NCI-H446 treated with DMSO at 0.1 percent for 48 hours (cell line): ENCODE data around the gene CNTN4.
"Not testable (repeated sequence)": the region's sequence is repeated elsewhere in the genome, so short reads cannot be mapped to it uniquely, and the experiment has no call there.

Experiments
- DNase-seq: peaks from one replicate; lab custom pipeline; 2025; lab: John Stamatoyannopoulos, UW

The CNTN4 gene

GRCh38 chr3:2517500-2518172 is 419.0 kb downstream of the CNTN4 start:
- DNase-seq = no peak

DNA sequence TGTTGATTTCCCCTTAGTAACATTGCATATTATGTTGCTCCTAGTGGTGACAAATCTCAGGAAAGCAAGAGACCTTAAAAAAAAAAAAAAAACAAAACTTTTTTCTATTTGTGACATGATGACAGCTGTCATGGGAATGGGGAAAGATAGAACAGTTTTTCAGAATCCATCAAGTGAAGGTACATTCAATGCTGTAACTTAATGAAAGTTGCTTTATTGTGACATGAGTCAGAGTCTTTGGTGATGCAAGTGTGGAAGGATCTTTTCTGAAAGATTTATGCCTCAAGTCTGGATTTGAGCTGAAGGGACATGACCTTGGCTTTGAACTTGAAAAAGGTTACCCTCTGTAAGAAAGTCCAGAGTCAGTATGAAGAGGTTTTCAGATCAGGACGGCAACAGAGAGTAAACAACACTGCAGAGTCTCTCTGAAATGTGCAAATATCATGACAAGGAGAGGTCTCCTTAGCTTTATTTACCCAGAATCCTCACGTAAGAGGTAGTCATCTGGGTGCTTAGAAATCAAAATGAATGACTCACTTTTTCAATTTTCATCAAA is 424.7 kb downstream of the CNTN4 start:
- DNase-seq = no peak

DNA sequence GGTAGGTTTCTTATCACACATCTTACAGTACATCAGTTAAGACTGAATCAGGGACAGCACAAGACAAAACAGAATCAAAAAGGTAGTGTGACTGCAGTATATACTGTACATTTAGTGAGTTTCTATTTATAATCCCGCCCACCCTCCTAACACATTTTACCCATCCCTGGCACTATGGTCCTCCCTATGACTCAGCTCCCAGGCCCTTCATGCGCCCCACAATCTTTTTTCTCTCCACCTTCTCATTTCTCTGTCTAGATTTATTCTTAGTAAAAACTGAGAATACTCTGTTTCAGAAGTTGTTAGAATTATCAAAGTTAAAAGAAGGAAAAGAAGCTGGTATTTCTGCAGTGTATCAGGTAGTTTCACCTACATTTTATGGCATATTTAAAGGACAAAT is 427.3 kb downstream of the CNTN4 start:
- DNase-seq = no peak

GRCh38 chr3:2526926-2527325 is 428.3 kb downstream of the CNTN4 start:
- DNase-seq = no peak

- DNase-seq = not testable (repeated sequence)
Observed at GRCh38 chr3:2527328-2527727, 428.7 kb downstream of the CNTN4 start.

DNA sequence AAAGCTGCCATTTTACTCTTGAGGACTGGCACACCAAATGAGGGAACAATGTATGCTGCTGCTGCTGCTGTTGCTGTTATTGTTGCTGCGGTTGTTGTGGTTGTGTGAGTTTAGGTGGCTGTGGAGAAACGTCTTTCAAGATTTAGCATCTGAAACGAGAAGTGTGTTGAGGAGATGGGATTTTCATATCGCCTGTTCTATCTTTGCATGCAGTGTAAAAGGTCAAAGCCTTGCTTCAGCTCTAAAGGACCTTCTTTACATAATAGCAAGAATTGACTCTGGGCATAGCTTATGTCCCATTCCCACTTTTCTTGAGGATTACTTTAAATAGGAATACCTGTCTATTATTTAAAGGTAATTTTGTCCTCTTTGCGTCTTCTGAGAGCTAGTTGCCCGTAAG is 436.1 kb downstream of the CNTN4 start:
- not testable (repeated sequence) for DNase-seq

GRCh38 chr3:2535206-2535605 is 436.5 kb downstream of the CNTN4 start:
- DNase-seq = no peak

GRCh38 chr3:2536575-2536974 is 437.9 kb downstream of the CNTN4 start:
- no peak for DNase-seq

DNA sequence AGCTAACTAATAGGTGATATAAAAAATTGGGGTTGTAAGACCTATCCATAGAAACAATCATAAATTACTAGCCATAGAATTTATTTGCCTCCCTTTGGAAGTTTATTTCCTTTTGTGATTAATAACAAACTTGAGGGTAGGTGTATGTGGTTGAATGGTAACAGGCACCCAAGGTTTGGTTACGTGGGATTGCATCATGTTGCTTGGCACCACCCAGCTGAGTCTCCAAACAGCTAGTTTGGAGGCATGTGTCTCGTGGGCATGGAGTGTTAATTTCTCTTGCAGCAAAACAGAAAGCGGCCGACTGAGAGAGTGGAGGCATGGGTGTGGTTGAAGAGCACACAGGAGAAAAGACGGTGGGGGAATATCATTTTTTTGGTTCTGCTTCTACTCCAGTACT is 441.4 kb downstream of the CNTN4 start:
- no peak for DNase-seq

DNA sequence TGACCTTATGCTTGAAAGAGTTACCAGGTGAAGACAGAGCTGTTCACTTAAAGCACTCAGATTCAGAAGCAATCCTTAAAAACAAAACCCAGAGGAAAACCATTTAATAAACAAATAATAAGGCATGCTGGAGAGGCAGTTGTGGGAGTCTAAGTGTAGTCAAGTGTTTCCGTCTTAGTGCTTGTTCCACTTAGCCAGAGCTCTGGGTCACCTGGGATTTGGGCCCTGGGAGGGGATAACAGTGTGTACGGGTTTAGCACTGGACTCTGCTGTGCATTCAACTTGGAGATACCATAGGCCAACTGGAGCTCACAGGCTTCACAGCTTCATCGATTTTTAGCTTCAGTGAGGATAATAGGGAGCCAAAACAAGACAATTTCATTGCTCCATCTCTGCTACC is 444.6 kb downstream of the CNTN4 start:
- DNase-seq = no peak

DNA sequence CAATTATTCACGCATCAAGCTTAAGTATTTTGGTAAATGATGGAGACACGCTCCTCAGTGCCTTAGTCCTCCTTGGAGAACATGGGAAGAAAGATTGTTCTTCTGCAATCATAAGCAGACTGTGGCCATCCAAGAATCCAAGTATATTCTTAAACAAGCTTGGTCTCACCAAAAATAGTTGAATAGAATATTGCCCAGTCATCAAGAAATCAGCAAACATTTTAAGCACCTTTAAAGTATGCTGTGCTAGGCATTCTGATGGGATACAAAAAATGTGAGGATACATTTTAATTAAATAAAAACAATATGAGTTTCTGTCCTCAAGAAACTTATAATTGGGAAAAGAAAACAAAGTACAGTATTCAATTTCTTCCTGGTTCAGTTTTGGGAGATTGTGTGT is 445.5 kb downstream of the CNTN4 start:
- DNase-seq = no peak

DNA sequence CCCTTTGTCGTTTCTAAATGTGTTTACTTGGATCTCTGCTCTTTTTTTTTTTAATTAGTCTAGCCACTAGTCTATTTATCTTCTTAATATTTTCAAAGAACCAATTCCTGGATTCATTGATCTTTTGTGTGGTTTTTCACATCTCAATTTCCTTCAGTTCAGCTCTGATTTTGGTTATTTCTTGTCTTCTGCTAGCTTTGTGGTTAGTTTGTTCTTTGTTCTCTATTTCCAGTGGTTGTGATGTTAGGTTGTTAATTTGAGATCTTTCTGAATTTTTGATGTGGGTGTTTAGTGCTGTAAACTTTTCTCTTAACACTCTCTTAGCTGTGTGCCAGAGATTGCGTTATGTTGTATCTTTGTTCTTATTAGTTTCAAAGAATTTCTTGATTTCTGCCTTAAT is 446.1 kb downstream of the CNTN4 start:
- no peak for DNase-seq

- DNase-seq = no peak
Observed at GRCh38 chr3:2547049-2547448, 448.4 kb downstream of the CNTN4 start.

DNA sequence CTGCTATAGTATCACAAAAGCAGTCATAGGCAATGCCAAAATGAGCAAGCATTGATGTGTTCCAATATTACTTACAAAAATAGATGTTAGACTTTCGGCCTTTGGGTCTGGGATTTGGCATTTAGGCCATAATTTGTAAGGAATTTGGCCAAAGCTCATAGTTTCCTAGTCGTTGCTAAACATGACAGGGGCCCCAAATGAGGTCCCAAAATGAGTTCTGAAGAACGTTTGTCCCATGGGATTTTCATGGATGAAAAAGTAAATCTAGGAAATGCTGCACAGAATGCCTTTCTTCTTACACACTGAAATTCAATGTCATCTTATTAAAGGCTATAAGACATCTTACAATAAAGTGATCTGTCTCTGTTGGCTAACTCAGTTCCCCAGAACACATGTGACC is 456.0 kb downstream of the CNTN4 start:
- DNase-seq = no peak

- no peak for DNase-seq
Observed at GRCh38 chr3:2558796-2559195, 460.1 kb downstream of the CNTN4 start.

GRCh38 chr3:2567451-2567850 is 468.8 kb downstream of the CNTN4 start:
- DNase-seq = no peak

DNA sequence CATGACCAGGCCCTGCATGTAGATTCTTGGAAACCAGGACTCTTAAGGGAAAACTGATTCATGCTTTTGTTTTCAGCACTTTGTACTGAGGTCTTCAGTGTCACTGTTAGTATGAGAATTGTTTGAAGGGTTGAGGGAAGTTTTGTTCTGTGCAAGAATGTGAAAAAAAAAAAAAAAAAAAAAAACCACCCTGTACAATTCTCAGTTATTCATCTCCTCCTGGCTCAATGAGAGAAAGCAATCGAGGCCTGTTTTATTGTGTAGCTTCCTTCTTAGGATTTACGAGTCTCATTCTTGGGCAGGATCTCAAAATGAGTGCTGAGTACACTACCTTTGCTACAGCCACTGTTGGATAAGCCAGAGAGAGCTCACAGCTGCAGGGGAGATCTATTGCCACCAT is 469.5 kb downstream of the CNTN4 start:
- no peak for DNase-seq

- DNase-seq = no peak
Observed at GRCh38 chr3:2568929-2569328, 470.3 kb downstream of the CNTN4 start.

- DNase-seq = no peak
Observed at GRCh38 chr3:2577571-2577970, 478.9 kb downstream of the CNTN4 start.

GRCh38 chr3:2578560-2578959 is 479.9 kb downstream of the CNTN4 start:
- DNase-seq = no peak

DNA sequence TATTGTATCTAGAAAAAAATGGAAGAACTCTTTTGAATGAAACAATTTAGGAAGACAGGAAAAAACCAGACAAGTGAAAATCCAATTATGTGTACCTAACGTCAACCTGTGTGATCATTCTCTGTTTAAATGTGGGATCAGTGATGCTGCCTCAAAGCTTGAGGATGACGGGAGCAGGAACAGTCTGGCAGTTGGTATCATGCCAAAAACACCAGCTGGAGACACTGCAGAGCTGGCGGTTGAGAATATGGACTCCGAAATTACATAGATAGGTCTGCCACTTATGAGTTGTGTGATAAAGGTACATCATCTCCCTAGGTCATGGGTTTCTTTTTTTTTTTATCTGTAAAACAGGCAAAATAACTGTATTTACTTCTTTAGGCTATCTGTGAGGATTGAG is 480.5 kb downstream of the CNTN4 start:
- DNase-seq = no peak

DNA sequence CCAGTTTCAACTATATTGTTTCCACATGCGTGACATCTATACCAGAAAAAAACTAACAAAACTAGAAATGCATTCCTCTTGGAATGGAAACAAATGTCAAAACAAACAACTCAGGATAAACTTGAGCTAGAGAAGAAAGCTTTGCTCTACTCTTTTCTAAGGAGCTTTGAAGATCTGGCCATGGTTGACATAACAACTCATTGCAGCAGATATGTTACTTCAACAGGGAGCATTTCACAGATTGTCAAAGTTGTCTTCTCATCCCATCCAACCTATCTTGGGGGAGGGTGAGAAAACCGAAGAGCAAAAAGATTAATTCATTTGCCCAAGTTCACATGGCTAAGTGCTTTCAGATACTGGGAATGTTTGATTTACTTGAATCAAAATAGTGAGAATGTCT is 484.4 kb downstream of the CNTN4 start:
- no peak for DNase-seq

DNA sequence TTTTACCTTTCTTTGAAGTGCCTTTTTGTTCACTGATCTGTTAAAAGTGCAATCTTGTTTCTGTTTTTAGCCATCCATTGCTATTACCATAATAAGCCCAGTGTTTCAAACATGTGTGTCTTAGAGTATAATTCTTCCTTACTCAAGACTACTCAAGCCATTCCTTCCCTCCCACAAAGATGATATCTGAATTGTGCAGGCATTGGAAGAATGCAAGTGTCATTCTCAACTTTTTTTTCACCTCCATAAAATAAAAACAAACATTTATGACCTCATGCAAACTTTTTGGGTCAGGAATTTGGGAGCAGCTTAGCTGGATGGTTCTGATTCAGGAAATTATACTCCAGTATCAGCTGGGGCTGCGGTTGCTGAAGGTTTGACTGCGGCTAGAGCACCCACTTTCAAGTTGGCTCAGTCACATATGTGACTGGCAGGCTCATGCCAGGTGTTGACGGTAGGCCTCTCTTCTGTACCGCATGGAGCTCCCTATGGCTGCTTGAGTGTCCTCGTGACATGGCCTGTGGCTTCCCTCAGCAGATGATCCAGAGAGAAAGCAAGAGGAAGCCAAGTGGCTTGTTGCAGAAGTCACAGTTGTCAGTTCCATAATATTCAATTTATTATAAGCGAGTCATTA is 490.8 kb downstream of the CNTN4 start:
- no peak for DNase-seq

DNA sequence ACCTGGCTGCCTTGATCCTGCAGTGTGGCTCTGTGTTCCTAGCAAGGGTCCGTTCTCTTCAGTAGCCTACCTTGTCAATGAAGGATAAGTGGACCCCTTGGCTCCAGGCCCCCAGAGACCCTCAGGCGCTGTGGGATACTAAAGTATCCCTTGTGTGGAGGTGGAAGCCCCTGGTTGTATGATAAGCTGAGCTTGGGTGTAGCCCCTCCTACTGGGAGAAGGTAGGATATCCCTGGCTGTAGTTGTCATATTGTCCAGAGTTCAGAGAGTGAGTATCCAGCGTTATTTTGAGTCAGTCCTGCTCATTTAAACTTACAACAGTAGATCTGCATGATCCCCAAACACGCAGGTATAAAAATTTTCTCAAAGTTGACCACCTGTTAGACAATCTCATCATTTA is 496.8 kb downstream of the CNTN4 start:
- no peak for DNase-seq
